ENCODE data around the gene SPATA45.

GRCh38 chr1:212791261-212791675 lies 56.2 kb downstream of the SPATA45 start:
- TF ChIP-seq CTCF (IDR thresholded peaks at IDR 0.05; ENCODE audit: low read depth, low read length): no peak
- TF ChIP-seq EZH2phosphoT487 (IDR thresholded peaks at IDR 0.05; ENCODE audit: low read depth): no peak
